Pancreas (tissue), 10 donors: ENCODE measurements around the gene FBLIM1. TPM values are rescaled to one million over a fixed set of nuclear protein-coding genes. Genes with fewer than 3 reads are reported as not detected.
"Not testable (repeated sequence)": the region's sequence is repeated elsewhere in the genome, so short reads cannot be mapped to it uniquely, and the experiment has no call there.

Source experiments
- ATAC-seq, 4 donors: fragments of 200-7000 bp; cut with Tn5 transposase; one replicate each; pipeline versions ENCODE4 v1.8.0 to v1.9.1; 2020; ENCODE audit warnings: mild to moderate bottlenecking in 4 of 4, moderate library complexity in 4 of 4
- DNase-seq, 6 donors: peaks; one replicate each; pipeline ENCODE4 v3.0.0-alpha.2; 2020
- FAIRE-seq: peaks from 2 replicates; lab custom pipeline; 2012; peaks lifted over from hg19 to GRCh38; lab: Jason Lieb, UNC
- H3K27ac ChIP-seq, 4 donors: fragments of 200-600 bp; sonication (generic); 1 replicate in 3 of 4; 2 replicates in 1 of 4; pipeline versions ENCODE4 v1.5.0 to v1.8.0; 2020
- H3K27me3 ChIP-seq, 4 donors: fragments of 200-600 bp; one replicate each; pipeline ENCODE4 v1.8.0; 2021
- H3K36me3 ChIP-seq, 3 donors: fragments of 200-600 bp; sonication (generic) in 1 of 3; one replicate each; pipeline versions ENCODE4 v1.5.0 to v1.8.0; 2020 to 2021
- H3K4me1 ChIP-seq, 3 donors: fragments of 200-600 bp; one replicate each; pipeline ENCODE4 v1.8.0; 2021
- H3K4me3 ChIP-seq, 4 donors: fragments of 200-600 bp; sonication (generic) in 2 of 4; one replicate each; pipeline versions ENCODE4 v1.5.0 to v1.8.0; 2020 to 2021
- H3K9me3 ChIP-seq, 4 donors: fragments of 200-600 bp; one replicate each; pipeline ENCODE4 v1.8.0; 2021
- CTCF ChIP-seq, 4 donors: fragments of 200-600 bp; sonication (generic) in 3 of 4; IDR thresholded peaks; one replicate each; pipeline versions ENCODE4 v1.5.0 to v1.8.0; 2021; ENCODE audit warnings: antibody characterized with exemption in 4 of 4
- WGBS, 2 donors: extraction: QIAGEN DNeasy Blood & Tissue Kit; methylation state at CpG; one replicate each; pipeline ENCODE4 v1.1.7; 2013; 5-methylcytosine and 5-hydroxymethylcytosine counted together
- intact Hi-C, 3 donors: fragments of 100-400 bp; cut with DNase I; formaldehyde crosslinking; loops; one replicate each; pipeline versions ENCODE4 v1.11.1 to v1.14.2; 2022
- polyA plus RNA-seq, 2 donors: library from polyadenylated mRNA; stranded (reverse); fragments of 200-250 nt; gene quantifications; one replicate each; pipeline ENCODE4 v1.2.3, GENCODE V29; 2013
- total RNA-seq, 6 donors: library from RNA; stranded (reverse); fragmentation: NEBNext Ultra II Directional in 4 of 6; extraction: Animal tissue kit (Norgen Biotek cat#: 25700) in 4 of 6; gene quantifications; one replicate each; pipeline versions ENCODE4 v1.2.1 to v1.2.4, GENCODE V29; 2021 to 2023
- donor health status: healthy with polysubstance abuse.
- donor health status: DM: no; HTN: no; CAD: no; lungs with moderate emphysema.
- donor health status: DM: no; HTN: no; CAD: no.
- donor health status: control.
- donor health status: control.
- donor health status: Bipolar disorder and iron deficiency.
- donor health status: DM: yes; HTN: yes; CAD: no.
- donor health status: DM: no; HTN: no; CAD: no.
- donor health status: DM: no; HTN: no; CAD: no.
- donor health status: DM: yes; HTN: yes; CAD: no.

The FBLIM1 gene
- total and polyA plus RNA-seq, 8 donors: 20.4 to 61.5 (median 29.4) TPM

- Histone ChIP-seq H3K4me1 (peaks cover 12 to 19% (median 12%) of the 10 kb centered on the region in 3 donors), H3K27ac (no peak overlapping the region), H3K9me3 (no peaks in the 10 kb centered on the region), H3K27me3 (no peaks in the 10 kb centered on the region), H3K36me3 (no peaks in the 10 kb centered on the region), H3K4me3 (no peak overlapping the region)
- FAIRE-seq (no peak), DNase-seq (peak in 1 of 6 donors; percentile 40), ATAC-seq (no peak)
- TF ChIP-seq CTCF (IDR thresholded peaks at IDR 0.05): peak in 2 of 4 donors; percentile 9 to 14
- 19 to 34% methylated on average over 4 of the region's 4 CpGs for WGBS, 2 donors
- intact Hi-C loops: loop anchor here in 1 of 3 donors (10.0 kb wide), 2 partner anchors 191 to 241 kb away; partner anchors contain the start of gene CLCNKB
Observed at GRCh38 chr1:15803380-15803779, 44.8 kb downstream of the FBLIM1 start.

- Histone ChIP-seq H3K4me3 (no peak overlapping the region), H3K4me1 (peaks cover 12 to 16% (median 12%) of the 10 kb centered on the region in 3 donors), H3K27me3 (no peaks in the 10 kb centered on the region), H3K36me3 (no peaks in the 10 kb centered on the region), H3K27ac (no peak overlapping the region), H3K9me3 (no peaks in the 10 kb centered on the region)
- ATAC-seq (no peak), FAIRE-seq (no peak), DNase-seq (no peak)
- intact Hi-C loops: loop anchor here in 1 of 3 donors (10.0 kb wide), 2 partner anchors 191 to 241 kb away; partner anchors contain the start of gene CLCNKB
- 85 to 90% methylated on average over 8 of the region's 8 CpGs for whole genome bisulfite sequencing, 2 donors
- no peak for TF ChIP-seq CTCF (IDR thresholded peaks at IDR 0.05)
Observed at GRCh38 chr1:15804060-15804459, 45.5 kb downstream of the FBLIM1 start.

- no peaks in the 10 kb centered on the region for H3K36me3 ChIP-seq
- H3K27ac ChIP-seq: no peak overlapping the region
- no peak for FAIRE-seq
- intact Hi-C loops: loop anchor here in 2 of 3 donors (5.0 to 10.0 kb wide), 3 partner anchors 188 to 238 kb away; partner anchors contain the start of gene CLCNKB (in 1 of the 2)
- ATAC-seq: no peak
- no peak for TF ChIP-seq CTCF (IDR thresholded peaks at IDR 0.05)
- DNase-seq: no peak
- no peaks in the 10 kb centered on the region for H3K9me3 ChIP-seq
- 87 to 89% methylated on average over 10 of the region's 10 CpGs for WGBS, 2 donors
- no peak overlapping the region for H3K4me3 ChIP-seq
- H3K27me3 ChIP-seq: no peaks in the 10 kb centered on the region
- no peaks in the 10 kb centered on the region for H3K4me1 ChIP-seq
Observed at GRCh38 chr1:15807121-15807520, 48.5 kb downstream of the FBLIM1 start.

- not testable (repeated sequence) for DNase-seq, H3K27me3 ChIP-seq, H3K4me1 ChIP-seq, ATAC-seq, FAIRE-seq, H3K9me3 ChIP-seq, H3K27ac ChIP-seq, H3K4me3 ChIP-seq, H3K36me3 ChIP-seq
- intact Hi-C loops: loop anchor here in 2 of 3 donors (5.0 to 10.0 kb wide), 3 partner anchors 187 to 237 kb away; partner anchors contain the start of gene CLCNKB (in 1 of the 2)
- 88 to 90% methylated on average over 11 of the region's 11 CpGs for WGBS, 2 donors
Observed at GRCh38 chr1:15807549-15807948, 49.0 kb downstream of the FBLIM1 start, which contains the start of gene UQCRHL. TSS of gene UQCRHL (minus strand) at chr1:15807649. CDS start at chr1:15807649, 0 bp downstream.

GRCh38 chr1:15808955-15809354 lies 50.4 kb downstream of the FBLIM1 start:
- WGBS, 2 donors: 81 to 88% methylated on average over 1 of the region's 1 CpG
- H3K9me3 ChIP-seq: no peaks in the 10 kb centered on the region
- TF ChIP-seq CTCF (IDR thresholded peaks at IDR 0.05): no peak
- intact Hi-C loops: loop anchor here in 2 of 3 donors (5.0 to 10.0 kb wide), 3 partner anchors 186 to 236 kb away; partner anchors contain the start of gene CLCNKB (in 1 of the 2)
- FAIRE-seq (no peak), ATAC-seq (no peak), DNase-seq (no peak)
- H3K4me1 ChIP-seq: no peaks in the 10 kb centered on the region
- no peaks in the 10 kb centered on the region for H3K36me3 ChIP-seq
- H3K27ac ChIP-seq: no peak overlapping the region
- no peaks in the 10 kb centered on the region for H3K27me3 ChIP-seq
- H3K4me3 ChIP-seq: no peak overlapping the region
